Activated CD8-positive, alpha-beta memory T cell treated with anti-CD3 and anti-CD28 coated beads, Interleukin-2, amount 50 U/mL, for 24 hours (primary cell): ENCODE data around the gene GLYATL1.

Experiments
- DNase-seq: peaks from one replicate; pipeline ENCODE4 v3.0.0-alpha.2; 2020; ENCODE audit errors: extremely low read depth

The GLYATL1 gene

GRCh38 chr11:58939277-58939676 is at the start of gene GLYATL1:
TSS of gene GLYATL1 (plus strand) at chr11:58939488. CDS start at chr11:58947088, 7,600 bp downstream.
- no peak for DNase-seq

GRCh38 chr11:58893899-58894298 is 45.4 kb upstream of the GLYATL1 start:
- no peak for DNase-seq

GRCh38 chr11:58898106-58898505 is 41.2 kb upstream of the GLYATL1 start:
- no peak for DNase-seq

GRCh38 chr11:58900479-58901420 is 38.5 kb upstream of the GLYATL1 start:
- DNase-seq = peak; percentile 2

- DNase-seq = no peak
Observed at GRCh38 chr11:58902881-58903280, 36.4 kb upstream of the GLYATL1 start.

- DNase-seq = no peak
Observed at GRCh38 chr11:58905011-58905720, 34.1 kb upstream of the GLYATL1 start.

GRCh38 chr11:58905721-58906547 is 33.4 kb upstream of the GLYATL1 start:
- DNase-seq = no peak

GRCh38 chr11:58907780-58908179 is 31.5 kb upstream of the GLYATL1 start:
- DNase-seq = no peak

GRCh38 chr11:58912124-58912523 is 27.2 kb upstream of the GLYATL1 start:
- DNase-seq = no peak

GRCh38 chr11:58913685-58914084 is 25.6 kb upstream of the GLYATL1 start:
- DNase-seq = no peak

GRCh38 chr11:58914821-58915543 is 24.3 kb upstream of the GLYATL1 start:
- no peak for DNase-seq

- DNase-seq = no peak
Observed at GRCh38 chr11:58916637-58917036, 22.7 kb upstream of the GLYATL1 start.

- no peak for DNase-seq
Observed at GRCh38 chr11:58917159-58917783, 22.0 kb upstream of the GLYATL1 start.

- no peak for DNase-seq
Observed at GRCh38 chr11:58919561-58919960, 19.7 kb upstream of the GLYATL1 start.

- DNase-seq = no peak
Observed at GRCh38 chr11:58919980-58920379, 19.3 kb upstream of the GLYATL1 start.

- DNase-seq = no peak
Observed at GRCh38 chr11:58921778-58922390, 17.4 kb upstream of the GLYATL1 start.

GRCh38 chr11:58922479-58922878 is 16.8 kb upstream of the GLYATL1 start:
- no peak for DNase-seq

GRCh38 chr11:58923300-58923788 is 15.9 kb upstream of the GLYATL1 start:
- no peak for DNase-seq

GRCh38 chr11:58924230-58924629 is 15.1 kb upstream of the GLYATL1 start:
- DNase-seq = no peak

- DNase-seq = no peak
Observed at GRCh38 chr11:58926251-58926650, 13.0 kb upstream of the GLYATL1 start.
